HG02943 (cell line): ENCODE data around the gene RFTN1.
"Not testable (repeated sequence)": the region's sequence is repeated elsewhere in the genome, so short reads cannot be mapped to it uniquely, and the experiment has no call there.

Experiments used
- ATAC-seq: cut with Tn5 transposase; IDR thresholded peaks from one replicate; pipeline ENCODE4 v1.9.1; 2021; ENCODE audit warnings: mild to moderate bottlenecking, low read depth, moderate library complexity; ENCODE audit not compliant: unreplicated experiment

Gene RFTN1

DNA sequence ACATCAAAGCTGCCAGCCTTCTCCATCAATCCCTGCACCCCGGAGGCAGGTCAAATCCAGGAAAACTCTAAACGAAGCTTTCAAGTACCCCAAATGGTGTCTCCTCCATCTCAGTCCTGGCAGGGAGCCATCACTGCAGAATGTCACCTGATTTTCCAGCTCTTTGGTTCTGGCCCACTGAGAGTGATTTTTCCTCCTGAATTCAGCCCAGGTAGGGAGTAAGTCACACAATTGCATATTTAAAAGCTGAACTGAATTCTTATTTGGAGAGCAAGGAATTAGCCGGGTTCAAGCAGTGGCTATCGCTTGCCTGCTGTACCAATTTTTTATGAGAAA, 5.3 kb downstream of the RFTN1 start:
- ATAC-seq, result no peak

- no peak for ATAC-seq
Measured at GRCh38 chr3:16507578-16508242, 5.8 kb downstream of the RFTN1 start.

DNA sequence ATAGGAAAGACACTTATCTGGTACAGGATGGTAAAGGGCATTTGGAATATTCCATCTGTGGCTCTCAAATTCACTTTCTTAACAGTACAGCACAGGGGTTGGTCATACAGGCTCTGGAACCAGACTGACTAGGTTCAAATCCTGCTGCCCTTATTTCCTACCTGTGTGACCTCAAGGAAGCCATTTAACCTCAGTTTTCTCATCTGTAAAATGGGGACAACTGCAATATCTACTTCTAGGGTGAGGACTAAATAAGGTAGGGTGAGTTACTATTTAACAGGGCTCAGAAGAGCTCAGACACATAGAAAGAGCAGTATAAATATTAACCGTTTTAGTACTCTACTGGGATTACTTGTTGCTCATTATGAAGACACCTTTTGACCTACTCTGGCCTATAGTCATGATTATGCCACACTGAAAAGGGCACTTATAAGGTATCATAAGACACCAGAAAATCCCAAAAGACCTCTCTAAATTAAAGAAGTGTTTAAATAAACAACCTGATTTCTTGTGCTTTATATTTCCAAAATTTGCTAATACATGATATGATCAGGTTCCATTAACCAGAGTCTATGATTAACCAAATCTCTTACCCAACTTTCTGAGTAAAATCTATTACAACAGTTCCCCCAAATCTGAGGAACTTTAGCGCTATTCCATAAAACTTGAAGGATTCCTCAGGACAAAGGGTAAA, 6.5 kb downstream of the RFTN1 start:
- ATAC-seq, result no peak

GRCh38 chr3:16506451-16506850, 7.0 kb downstream of the RFTN1 start:
- ATAC-seq, result no peak

GRCh38 chr3:16504692-16505091, 8.8 kb downstream of the RFTN1 start:
- ATAC-seq, result no peak

DNA sequence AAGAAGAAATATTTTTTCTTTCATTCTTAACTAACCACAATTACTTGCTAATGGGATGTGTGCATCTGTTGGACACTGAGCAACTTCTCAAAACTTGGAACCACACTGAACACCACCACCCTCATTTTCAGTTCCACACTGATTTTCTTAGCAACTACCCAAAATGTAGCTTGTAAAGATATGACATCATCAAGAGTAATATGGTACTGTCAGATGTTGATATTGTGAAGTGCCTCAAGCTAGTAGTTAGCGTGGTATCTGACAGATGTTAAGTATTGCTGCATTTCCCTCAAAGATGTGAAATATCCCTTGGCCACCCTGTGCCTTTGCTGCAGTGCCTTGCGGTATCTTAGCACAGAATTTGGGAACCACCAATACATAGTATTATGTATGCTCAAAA, 9.3 kb downstream of the RFTN1 start:
- peak; percentile 72 for ATAC-seq

DNA sequence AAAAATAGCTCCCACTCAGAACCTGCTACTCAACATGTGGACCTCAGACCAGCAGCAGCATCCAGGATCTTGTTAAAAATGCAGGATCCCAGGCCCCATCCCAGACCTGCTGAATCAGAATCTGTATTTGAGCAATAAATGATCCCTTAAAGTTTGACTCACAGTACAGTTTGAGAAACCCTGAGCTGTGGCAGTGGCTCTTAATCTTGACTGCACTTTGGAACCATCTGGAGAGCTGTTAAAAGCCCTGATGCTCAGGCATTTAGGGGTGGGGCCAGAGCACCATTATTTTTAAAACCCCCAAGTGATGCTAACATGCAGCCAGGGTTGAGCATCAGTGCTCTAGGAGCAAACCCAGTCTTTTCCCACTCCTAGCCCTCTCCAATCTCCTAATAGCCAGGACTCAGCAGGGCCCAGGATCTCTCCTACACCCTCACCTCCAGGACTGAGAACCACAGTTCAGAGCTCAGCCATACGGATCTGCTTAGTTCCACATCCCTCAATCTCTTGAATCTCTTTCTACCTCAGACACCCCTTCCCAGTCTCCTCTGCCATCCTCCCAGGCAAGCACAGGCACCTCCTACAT, 10.2 kb downstream of the RFTN1 start:
- no peak for ATAC-seq

DNA sequence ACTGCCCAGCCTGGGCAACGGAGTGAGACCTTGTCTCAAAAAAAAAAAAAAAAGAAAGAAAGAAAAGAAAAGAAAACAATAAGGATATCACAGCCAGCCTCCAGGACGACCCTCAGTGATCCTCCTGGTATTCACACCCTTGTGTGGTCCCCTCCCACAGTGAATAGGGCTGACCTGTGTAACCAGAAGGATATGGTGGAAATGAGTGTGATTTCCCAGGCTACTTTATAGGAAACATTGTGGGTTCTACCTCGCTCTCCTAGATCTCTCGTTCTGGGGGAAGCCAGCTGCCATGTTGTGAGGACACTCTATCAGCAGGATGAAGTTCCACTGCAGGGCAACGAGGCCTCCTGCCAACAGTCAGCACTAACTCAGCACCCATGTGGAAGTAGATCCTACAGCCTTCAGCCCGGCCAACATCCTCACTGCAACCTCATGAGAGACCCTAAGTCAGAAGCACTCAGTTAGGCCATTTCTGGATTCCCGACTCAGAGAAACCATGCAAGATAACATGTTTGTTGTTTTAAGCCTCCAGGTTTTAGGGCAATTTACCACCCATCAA, 11.1 kb downstream of the RFTN1 start:
- ATAC-seq, result no peak

DNA sequence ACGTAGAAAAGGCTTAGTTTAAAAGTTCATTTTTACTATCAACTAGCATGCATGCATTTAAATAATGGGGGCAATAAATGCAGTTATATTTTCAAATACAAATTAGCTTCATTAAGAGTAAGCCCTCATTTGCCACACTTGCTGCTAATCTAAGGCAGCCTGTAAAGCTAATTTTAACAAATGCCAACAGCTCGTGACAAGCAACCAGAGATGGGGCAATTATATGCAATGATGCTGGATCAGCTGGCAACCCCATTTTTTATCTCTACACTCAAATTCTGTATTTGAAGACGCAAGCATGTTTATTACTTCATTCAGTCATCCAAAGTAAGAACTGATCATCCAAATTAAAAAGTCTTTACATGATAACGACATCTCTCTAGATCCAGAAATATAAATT, 12.1 kb downstream of the RFTN1 start:
- ATAC-seq, result no peak

- no peak for ATAC-seq
Measured at GRCh38 chr3:16500911-16501310, 12.6 kb downstream of the RFTN1 start.

DNA sequence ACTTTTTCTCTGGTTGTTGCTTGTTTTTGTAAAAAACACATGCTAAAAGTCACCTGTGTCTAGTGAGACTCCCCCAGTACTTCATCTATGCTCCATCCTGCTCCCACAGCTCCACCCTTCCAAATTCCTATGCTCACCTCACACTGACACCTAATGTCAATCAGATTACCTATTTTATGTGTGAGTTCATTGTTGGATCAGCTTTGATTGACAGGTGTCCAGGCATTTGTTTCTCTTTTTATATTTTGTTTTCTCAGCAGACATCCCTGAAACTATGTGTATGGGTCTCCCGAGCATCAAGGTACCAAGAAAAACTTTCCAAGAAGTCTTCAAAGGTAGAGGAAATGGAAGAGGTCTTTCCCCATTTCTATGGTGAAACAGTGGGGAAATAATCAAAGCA, 13.4 kb downstream of the RFTN1 start:
- ATAC-seq, result no peak

- ATAC-seq, result no peak
Measured at GRCh38 chr3:16499351-16499750, 14.1 kb downstream of the RFTN1 start.

DNA sequence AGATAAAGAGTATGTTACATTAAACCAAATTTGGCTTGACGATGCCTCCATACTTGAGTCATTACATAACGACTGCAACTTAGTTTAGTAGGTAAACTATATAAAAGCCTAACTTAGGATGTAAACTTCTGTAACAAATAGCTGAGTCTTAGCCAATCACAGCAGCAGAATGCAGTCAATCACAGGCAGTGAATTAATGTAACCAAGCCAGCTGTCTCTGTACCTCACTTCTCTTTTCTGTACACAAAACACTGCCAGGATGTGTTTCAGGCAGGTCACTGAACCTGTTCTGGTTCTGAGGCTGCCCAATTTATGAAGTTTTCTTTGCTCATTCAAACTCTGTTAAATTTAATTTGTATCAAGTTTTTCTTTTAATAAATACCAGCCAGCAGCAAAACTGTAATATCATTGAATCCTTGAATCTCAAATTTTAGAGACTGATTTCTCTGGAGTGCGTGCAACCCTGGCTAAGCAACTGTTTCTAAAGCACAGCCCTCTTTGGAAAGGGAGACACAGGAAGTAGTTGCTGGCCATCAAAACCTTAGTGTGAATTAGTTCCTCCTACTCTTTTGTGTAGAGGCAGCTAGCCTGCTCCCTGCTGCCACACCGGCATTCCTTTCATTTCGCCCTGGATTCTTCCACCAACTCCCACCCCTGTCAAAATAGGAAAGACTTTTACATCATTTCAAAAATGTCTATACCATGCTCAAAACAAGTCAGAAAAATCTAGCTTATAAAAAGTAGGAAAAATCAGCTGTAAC, 15.2 kb downstream of the RFTN1 start:
- no peak for ATAC-seq

- ATAC-seq, result no peak
Measured at GRCh38 chr3:16496408-16497222, 16.9 kb downstream of the RFTN1 start.

DNA sequence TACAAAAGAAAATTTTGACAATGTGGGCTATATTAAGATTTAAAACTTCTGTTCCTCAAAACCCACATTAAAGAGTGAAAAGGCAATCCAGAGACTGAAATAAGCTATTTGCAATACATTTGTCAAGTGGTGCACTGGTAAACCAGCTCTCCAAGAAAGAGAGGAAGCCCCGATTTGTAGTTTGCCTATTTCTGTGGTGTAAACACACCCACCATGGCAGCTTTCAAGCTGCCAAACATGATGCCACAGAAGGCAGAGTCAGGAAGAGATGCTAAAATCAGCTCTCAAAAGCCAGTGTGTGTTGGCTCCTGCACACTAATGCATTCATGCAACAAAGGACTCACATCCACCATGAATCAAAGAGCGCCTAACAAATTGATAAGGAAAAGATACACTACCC, 17.5 kb downstream of the RFTN1 start:
- no peak for ATAC-seq

- no peak for ATAC-seq
Measured at GRCh38 chr3:16494814-16495431, 18.6 kb downstream of the RFTN1 start.

DNA sequence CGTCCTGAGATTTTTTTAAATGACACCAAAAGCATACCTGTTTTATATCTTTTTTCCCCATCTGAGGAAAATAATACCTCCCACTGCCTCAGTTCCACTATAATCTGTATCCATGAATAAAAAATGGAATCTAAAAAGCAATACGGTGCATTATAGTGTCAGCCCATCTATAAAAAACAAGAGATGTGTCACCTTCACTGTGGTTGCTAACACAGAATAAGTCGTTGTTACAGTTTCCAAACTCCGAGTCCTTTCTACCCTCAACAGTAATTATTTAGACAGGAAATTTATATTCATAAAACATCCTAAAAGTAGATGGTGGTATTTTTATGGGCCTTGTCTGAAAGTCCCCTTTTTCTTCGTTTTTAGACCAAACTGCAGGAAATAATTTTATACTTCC, 19.4 kb downstream of the RFTN1 start:
- ATAC-seq, result no peak

- no peak for ATAC-seq
Measured at GRCh38 chr3:16490062-16490619, 23.4 kb downstream of the RFTN1 start.

DNA sequence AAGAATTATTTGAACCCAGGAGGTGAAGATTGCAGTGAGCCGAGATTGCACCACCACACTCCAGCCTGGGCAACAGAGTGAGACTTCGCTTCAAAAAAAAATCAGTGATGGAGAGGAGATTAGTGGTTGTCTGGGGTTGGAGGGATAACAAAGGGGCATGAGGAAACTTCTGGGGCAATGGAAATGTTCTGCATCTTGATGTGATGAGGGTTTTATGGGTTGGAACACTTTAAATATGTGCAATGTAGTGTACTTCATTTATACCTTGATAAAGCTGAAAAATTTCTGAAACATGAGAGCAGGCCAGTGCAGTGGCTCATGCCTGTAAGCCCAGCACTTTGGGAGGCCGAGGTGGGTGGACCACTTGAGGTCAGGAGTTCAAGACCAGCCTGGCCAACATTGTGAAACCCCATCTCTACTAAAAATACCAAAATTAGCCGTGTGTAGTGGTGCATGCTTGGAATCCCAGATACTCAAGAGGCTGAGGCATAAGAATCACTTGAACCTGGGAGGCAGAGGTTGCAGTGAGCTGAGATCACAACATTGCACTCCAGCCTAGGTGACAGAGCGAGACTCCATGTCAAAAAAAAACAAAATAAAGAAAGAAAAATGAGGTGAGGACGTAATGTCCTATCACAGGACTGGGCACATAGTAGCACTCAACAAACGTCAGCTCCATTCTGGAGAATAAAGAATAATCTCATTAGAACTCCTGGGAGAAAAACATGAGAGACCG, 24.0 kb downstream of the RFTN1 start:
- not testable (repeated sequence) for ATAC-seq
